PC-9 (cell line): ENCODE results near the gene UHRF1.

Experiments
- CTCF ChIP-seq: fragments of 200-600 bp; sonication (generic); conservative IDR thresholded peaks from 2 replicates; pipeline ENCODE4 v1.6.1; 2017; ENCODE audit warnings: mixed run types, antibody characterized with exemption, mild to moderate bottlenecking, moderate library complexity
- EZH2 ChIP-seq: fragments of 200-600 bp; sonication (generic); IDR thresholded peaks from 2 replicates; pipeline ENCODE4 v1.8.0; 2017; ENCODE audit warnings: antibody characterized with exemption, low read depth

- no peak for TF ChIP-seq CTCF
- TF ChIP-seq EZH2, result no peak
These were observed 14.0 kb downstream of the UHRF1 start for GRCh38 chr19:4923276-4923747.
